Measurements from ENCODE around the gene RPS6KA3.

GRCh38 chrX:20294284-20294683, 27.6 kb upstream of the RPS6KA3 start:
- TF ChIP-seq POLR2A (IDR thresholded peaks at IDR 0.05): no peak
- TF ChIP-seq, protein P1, sequence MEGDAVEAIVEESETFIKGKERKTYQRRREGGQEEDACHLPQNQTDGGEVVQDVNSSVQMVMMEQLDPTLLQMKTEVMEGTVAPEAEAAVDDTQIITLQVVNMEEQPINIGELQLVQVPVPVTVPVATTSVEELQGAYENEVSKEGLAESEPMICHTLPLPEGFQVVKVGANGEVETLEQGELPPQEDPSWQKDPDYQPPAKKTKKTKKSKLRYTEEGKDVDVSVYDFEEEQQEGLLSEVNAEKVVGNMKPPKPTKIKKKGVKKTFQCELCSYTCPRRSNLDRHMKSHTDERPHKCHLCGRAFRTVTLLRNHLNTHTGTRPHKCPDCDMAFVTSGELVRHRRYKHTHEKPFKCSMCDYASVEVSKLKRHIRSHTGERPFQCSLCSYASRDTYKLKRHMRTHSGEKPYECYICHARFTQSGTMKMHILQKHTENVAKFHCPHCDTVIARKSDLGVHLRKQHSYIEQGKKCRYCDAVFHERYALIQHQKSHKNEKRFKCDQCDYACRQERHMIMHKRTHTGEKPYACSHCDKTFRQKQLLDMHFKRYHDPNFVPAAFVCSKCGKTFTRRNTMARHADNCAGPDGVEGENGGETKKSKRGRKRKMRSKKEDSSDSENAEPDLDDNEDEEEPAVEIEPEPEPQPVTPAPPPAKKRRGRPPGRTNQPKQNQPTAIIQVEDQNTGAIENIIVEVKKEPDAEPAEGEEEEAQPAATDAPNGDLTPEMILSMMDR (IDR thresholded peaks at IDR 0.05 in 4 of 5, conservative IDR thresholded peaks at IDR 0.05 in 1 of 5): no peak
